Esophagus muscularis mucosa (tissue), 4 donors: ENCODE data around the gene PNLIPRP1. TPM values are rescaled to one million over a fixed set of nuclear protein-coding genes. Genes with fewer than 3 reads are reported as not detected.

Source experiments
- DNase-seq: peaks from one replicate; pipeline ENCODE4 v3.0.0-alpha.2; 2017; ENCODE audit errors: extremely low spot score
- H3K27ac ChIP-seq, 4 donors: fragments of 200-600 bp; sonication (generic); replicated peaks in 1 of 4; 1 replicate in 3 of 4; 2 replicates in 1 of 4; pipeline ENCODE4 v1.5.1; 2016 to 2019; ENCODE audit warnings: mild to moderate bottlenecking in 1 of 4
- H3K27me3 ChIP-seq, 4 donors: fragments of 200-600 bp; sonication (generic); one replicate each; pipeline versions ENCODE4 v1.5.1 to v1.6.0; 2016 to 2019
- H3K36me3 ChIP-seq, 4 donors: fragments of 200-600 bp; sonication (generic); one replicate each; pipeline ENCODE4 v1.5.1; 2016 to 2019
- H3K4me1 ChIP-seq, 4 donors: fragments of 200-600 bp; sonication (generic); one replicate each; pipeline ENCODE4 v1.5.1; 2016 to 2019
- H3K4me3 ChIP-seq, 4 donors: fragments of 200-600 bp; sonication (generic); 1 replicate in 2 of 4; 2 replicates in 2 of 4; pipeline ENCODE4 v1.5.1; 2016 to 2019; ENCODE audit warnings: mild to moderate bottlenecking in 4 of 4, moderate library complexity in 1 of 4
- H3K9me3 ChIP-seq, 4 donors: fragments of 200-600 bp; sonication (generic); 1 replicate in 3 of 4; 2 replicates in 1 of 4; pipeline ENCODE4 v1.5.1; 2016 to 2019
- CTCF ChIP-seq, 3 experiments: fragments of 200-600 bp in 2 of 3; fragments of 450-650 bp in 1 of 3; sonication (generic) in 2 of 3; IDR thresholded peaks; one replicate each; pipeline ENCODE4 v1.5.1; 2017 to 2019; ENCODE audit warnings: antibody characterized with exemption in 3 of 3, mild to moderate bottlenecking in 2 of 3, moderate library complexity in 1 of 3
- EP300 ChIP-seq: sonication (generic); formaldehyde crosslinking; IDR thresholded peaks from one replicate; pipeline ENCODE4 v1.6.1; 2017; ENCODE audit warnings: antibody characterized with exemption
- POLR2A ChIP-seq: fragments of 450-650 bp; IDR thresholded peaks from one replicate; pipeline ENCODE4 v1.6.1; 2017; ENCODE audit warnings: antibody characterized with exemption, moderate library complexity, mild to moderate bottlenecking, low read depth
- POLR2AphosphoS5 ChIP-seq, 2 donors: sonication (generic); formaldehyde crosslinking; IDR thresholded peaks; one replicate each; pipeline ENCODE4 v1.6.1; 2017; ENCODE audit warnings: antibody characterized with exemption in 2 of 2
- WGBS: methylation state at CpG from one replicate; pipeline ENCODE4 v1.1.5; 2018; 5-methylcytosine and 5-hydroxymethylcytosine counted together
- intact Hi-C: fragments of 100-400 bp; cut with DNase I; formaldehyde crosslinking; loops from one replicate; pipeline ENCODE4 v1.15.1; 2023
- total RNA-seq, 4 donors: library from RNA; depleted of rRNA; stranded (reverse); fragments of >200 nt; gene quantifications; one replicate each; pipeline versions ENCODE4 v1.1.0 to v1.2.1, GENCODE V29; 2016

PNLIPRP1 gene
- total RNA-seq, 4 donors from 2014 or later = not detected

DNA sequence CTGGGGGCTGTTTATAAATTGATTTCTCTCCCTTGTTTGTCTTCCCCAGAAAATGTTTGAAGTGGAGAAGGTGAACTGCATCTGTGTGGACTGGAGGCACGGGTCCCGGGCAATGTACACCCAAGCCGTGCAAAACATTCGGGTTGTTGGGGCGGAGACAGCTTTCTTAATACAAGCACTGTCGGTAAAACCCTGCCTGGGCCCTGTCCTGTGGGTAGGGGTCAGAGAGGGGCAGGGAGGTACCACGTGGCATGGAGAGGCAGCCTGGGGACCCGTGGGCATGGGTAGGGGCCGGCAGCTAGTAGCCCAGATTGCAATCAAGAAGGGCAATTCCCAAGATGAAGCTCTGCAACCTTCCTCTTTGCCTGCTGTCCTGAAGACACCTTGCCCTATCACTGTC is 36.1 kb downstream of the PNLIPRP1 start:
- peaks cover 4 to 9% (median 8%) of the 10 kb centered on the region in 4 donors for H3K4me1 ChIP-seq
- H3K36me3 ChIP-seq = no peaks in the 10 kb centered on the region
- DNase-seq = no peak
- intact Hi-C loops = loop anchor here (5.0 kb wide), 1 partner anchor 160 kb away; no protein-coding TSS in a partner anchor
- 76% methylated on average over 7 of the region's 9 CpGs for WGBS
- no peak overlapping the region for H3K4me3 ChIP-seq
- TF ChIP-seq POLR2AphosphoS5 (IDR thresholded peaks at IDR 0.05) = no peak
- no peak for TF ChIP-seq EP300
- no peak for TF ChIP-seq CTCF (IDR thresholded peaks at IDR 0.05)
- no peak for TF ChIP-seq POLR2A
- H3K9me3 ChIP-seq = no peaks in the 10 kb centered on the region
- H3K27ac ChIP-seq = no peak overlapping the region
- peaks cover 0 to 35% (median 4%) of the 10 kb centered on the region in 4 donors for H3K27me3 ChIP-seq

- intact Hi-C loops = loop anchor here (5.0 kb wide), 1 partner anchor 160 kb away; no protein-coding TSS in a partner anchor
- peaks cover 0 to 35% (median 4%) of the 10 kb centered on the region in 4 donors for H3K27me3 ChIP-seq
- peaks cover 4 to 9% (median 8%) of the 10 kb centered on the region in 4 donors for H3K4me1 ChIP-seq
- DNase-seq = peak; percentile 85
- no peak for TF ChIP-seq POLR2A
- peak in 2 of 3 experiments; percentile 21 to 51 for TF ChIP-seq CTCF (IDR thresholded peaks at IDR 0.05)
- H3K27ac ChIP-seq = no peak overlapping the region
- H3K4me3 ChIP-seq = peak overlapping the region; percentile 30 to 52 (median 38)
- no peaks in the 10 kb centered on the region for H3K36me3 ChIP-seq
- WGBS = 8% methylated on average over 42 of the region's 49 CpGs
- H3K9me3 ChIP-seq = no peaks in the 10 kb centered on the region
These were observed 36.7 kb downstream of the PNLIPRP1 start for GRCh38 chr10:116627386-116627933.

DNA sequence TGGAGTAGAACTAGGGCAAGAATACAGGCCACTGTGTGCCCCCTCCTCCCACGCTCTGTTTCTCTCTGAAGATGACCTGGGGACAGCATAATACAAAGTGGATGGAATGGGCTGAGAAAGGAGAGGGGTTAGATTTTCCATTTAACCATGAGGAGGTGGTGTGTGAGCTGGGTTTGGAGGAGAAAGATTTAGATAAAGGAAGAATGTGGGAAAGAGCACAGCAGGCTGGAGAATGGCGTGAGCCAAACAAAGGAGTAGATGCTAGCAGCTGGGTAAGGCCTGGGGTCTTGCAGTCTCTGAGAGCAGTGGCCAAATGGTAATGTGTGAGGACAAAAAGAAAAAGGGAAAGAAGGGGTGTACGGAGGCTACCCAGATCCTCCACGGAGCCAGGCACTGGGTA is 38.6 kb downstream of the PNLIPRP1 start:
- Histone ChIP-seq H3K9me3 (no peaks in the 10 kb centered on the region), H3K4me3 (no peak overlapping the region), H3K27ac (no peak overlapping the region), H3K36me3 (no peaks in the 10 kb centered on the region), H3K4me1 (peaks cover 4 to 9% (median 8%) of the 10 kb centered on the region in 4 donors), H3K27me3 (peaks cover 0 to 25% (median 4%) of the 10 kb centered on the region in 4 donors)
- intact Hi-C loops = loop anchor here (5.0 kb wide), 1 partner anchor 158 kb away; no protein-coding TSS in a partner anchor
- peak; percentile 82 for DNase-seq
- TF ChIP-seq EP300 (no peak), POLR2AphosphoS5 (IDR thresholded peaks at IDR 0.05) (no peak), POLR2A (no peak), CTCF (IDR thresholded peaks at IDR 0.05) (no peak)
- 75% methylated on average over 4 of the region's 4 CpGs for WGBS

DNA sequence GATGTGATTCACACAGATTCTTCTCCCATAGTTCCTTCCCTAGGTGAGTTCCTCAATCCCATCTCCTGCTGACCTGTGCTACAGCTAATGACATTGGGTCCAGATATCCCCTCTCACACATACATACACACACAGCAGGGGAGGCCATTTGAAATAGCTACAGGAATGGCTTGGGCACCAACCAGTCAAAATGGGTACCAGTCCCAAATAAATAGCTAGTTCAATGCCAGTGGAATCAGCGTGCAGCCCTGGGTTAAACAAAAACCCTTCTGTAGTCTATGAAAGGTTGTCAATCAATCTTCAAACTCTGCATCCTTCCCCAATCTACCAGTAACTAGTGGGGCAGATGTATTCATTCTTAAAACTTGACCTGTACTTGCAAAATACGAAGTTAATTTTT is 39.3 kb downstream of the PNLIPRP1 start:
- Histone ChIP-seq H3K27me3 (peaks cover 0 to 19% (median 4%) of the 10 kb centered on the region in 4 donors), H3K9me3 (no peaks in the 10 kb centered on the region), H3K4me3 (no peak overlapping the region), H3K4me1 (peaks cover 4 to 9% (median 8%) of the 10 kb centered on the region in 4 donors), H3K36me3 (no peaks in the 10 kb centered on the region), H3K27ac (no peak overlapping the region)
- intact Hi-C loops = no loop called here
- 79% methylated on average over 2 of the region's 2 CpGs for WGBS
- TF ChIP-seq CTCF (IDR thresholded peaks at IDR 0.05) (no peak), POLR2A (no peak), POLR2AphosphoS5 (IDR thresholded peaks at IDR 0.05) (no peak), EP300 (no peak)
- peak; percentile 91 for DNase-seq
